HG03378 (cell line): Measurements from ENCODE around the gene GPR18.
"Not testable (repeated sequence)": the region's sequence is repeated elsewhere in the genome, so short reads cannot be mapped to it uniquely, and the experiment has no call there.

Source experiments
- ATAC-seq: cut with Tn5 transposase; IDR thresholded peaks from one replicate; pipeline ENCODE4 v1.9.1; 2021; ENCODE audit warnings: mild to moderate bottlenecking, moderate library complexity; ENCODE audit not compliant: unreplicated experiment

Gene GPR18

DNA sequence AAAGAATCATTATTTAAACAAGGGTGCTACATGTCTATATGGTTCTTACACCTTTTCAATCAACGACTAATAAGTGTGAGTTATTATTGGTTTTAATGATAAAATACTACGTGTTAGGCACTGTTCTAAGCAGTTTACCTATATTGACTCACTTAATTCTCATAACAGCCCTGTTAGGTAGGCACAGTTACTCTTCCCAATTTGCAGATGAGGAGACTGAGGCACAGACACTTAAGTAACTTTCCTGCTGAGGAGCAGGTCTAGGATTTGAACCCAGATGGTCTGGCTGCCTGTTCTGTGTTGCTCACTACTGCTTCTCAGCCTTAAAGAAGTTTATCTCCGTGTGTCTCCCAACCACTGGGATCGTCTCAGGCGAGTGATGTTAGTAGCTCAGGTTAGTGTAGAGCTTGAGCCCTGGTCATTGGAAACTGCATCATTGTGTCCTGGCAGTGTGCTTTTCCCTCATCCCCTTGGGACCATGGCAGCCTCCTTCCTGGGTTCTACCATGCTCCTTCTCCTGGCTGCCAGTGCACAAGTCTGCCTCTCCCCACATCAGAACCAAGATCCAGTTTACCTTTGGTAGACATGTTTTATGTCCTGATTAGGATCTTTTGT, 46.7 kb downstream of the GPR18 start:
- ATAC-seq: no peak

DNA sequence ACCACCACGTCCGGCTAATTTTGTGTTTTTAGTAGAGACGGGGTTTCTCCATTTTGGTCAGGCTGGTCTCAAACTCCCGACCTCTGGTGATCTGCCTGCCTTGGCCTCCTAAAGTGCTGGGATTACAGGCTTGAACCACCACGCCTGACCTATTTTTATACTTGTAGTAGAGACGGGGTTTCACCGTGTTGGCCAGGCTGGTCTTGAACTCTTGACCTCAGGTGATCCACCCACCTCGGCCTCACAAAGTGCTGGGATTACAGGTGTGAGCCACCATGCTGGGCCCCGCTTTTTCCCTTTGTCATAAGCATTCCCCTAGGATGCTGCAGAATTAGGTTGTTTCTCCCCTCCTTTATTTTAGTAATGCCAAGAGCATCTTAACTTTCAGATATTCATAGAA, 47.6 kb downstream of the GPR18 start:
- not testable (repeated sequence) for ATAC-seq

DNA sequence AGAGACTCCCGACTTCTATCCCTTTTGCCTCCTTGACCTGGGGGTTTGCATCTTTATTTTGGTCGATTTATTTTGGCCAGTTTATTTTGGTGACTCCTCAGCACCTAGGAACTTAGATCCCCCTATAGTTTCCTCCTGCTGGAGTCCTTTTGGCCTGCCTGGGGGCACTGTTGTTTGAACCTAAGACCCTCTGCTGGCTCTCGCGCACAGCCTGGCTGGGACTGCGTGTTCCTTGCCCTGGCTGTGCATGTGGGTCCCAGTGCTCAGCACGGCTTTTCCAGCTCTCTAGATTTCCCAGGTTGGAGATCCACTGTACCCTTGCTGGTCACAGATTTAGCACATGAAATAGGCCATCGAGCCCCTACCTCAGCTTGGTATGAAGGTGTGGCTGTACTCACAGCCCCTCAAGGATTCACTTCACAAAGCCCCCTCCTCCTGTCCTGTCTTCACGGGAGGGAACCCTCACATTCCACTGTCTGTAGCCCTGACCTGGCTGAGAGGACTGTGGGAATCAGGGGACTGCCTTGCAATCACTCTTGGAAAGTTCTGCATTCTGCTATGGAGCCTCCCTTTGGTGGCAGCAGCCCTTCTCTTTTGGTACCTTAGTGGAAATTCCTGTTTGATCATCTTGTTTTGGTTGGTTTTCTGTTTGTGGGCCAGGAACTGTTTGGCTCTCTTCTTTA, 49.2 kb downstream of the GPR18 start:
- ATAC-seq: no peak

DNA sequence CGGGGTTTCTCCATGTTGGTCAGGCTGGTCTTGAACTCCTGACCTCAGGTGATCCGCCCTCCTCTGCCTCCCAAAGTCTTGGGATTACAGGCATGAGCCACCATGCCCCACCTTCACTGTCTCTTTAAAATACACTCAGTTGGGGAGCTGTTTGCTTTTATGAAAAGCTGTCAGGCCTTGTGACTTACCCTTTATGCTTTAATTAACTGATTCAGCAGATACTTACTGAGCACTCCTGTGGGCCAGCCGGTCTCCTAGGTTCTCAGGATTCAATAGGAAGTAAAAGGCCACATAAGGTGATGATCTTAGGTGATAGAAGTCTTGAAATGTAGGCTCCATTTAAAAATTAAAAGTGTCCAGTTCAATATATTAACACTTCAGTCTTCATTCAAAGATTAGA, 50.0 kb downstream of the GPR18 start:
- no peak for ATAC-seq

DNA sequence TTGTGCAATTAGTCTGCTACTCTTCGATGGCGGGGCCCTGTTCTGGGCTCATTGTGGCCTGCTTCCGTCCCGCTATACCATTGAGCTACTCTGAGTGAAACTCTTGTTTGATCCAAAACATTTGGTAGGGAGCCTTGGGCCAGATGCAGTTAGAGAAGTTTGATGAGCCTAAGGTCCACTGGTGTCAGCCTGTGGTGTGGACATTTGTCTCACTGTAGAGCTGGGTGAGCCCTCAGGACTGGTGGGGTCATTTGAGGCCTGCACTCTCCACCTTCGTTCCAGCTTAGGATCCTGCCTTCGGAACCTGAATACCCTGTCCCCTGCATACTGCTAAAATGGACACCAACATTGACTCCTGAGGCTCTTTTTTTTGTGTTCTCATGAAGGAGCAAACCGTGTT, 50.7 kb downstream of the GPR18 start:
- no peak for ATAC-seq

DNA sequence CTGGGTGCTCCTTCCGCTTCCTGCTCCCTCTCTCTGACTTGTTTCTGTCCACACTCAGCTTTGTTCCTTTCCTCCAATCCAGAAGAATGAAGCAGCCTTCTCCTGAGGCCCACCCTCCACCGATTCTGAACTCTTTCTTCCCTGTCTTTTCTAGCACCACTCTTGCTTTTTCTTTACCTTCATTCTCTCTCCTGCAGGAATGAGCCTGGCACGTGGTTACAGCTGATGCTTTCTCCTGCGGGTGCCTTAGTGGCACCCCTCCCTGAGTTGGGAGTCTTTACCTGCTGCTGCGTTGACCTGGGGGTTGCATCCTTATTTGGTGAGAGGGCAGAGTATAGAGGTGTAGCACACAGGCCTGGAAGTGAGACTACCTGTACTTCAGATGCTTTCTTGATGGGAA, 51.3 kb downstream of the GPR18 start:
- no peak for ATAC-seq

DNA sequence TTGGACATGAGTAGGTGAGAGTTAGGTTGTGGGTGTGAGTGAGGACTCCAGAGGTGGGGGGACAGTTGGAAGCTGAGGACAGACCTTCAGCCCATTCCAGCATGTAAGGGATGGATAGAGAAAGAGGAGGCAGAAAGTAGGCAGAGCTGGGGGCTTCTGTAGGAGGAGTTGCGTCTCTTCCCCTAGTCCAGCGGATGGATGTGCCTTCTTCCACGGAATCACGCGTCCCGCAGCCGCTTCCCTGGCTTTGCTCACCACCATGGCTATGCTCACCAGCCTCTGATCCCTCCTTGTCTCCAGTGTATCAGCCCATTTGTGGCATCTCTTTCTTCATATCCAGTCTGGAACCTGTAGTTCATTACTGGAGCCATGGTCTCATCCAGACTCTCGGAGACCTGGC, 52.0 kb downstream of the GPR18 start:
- no peak for ATAC-seq

DNA sequence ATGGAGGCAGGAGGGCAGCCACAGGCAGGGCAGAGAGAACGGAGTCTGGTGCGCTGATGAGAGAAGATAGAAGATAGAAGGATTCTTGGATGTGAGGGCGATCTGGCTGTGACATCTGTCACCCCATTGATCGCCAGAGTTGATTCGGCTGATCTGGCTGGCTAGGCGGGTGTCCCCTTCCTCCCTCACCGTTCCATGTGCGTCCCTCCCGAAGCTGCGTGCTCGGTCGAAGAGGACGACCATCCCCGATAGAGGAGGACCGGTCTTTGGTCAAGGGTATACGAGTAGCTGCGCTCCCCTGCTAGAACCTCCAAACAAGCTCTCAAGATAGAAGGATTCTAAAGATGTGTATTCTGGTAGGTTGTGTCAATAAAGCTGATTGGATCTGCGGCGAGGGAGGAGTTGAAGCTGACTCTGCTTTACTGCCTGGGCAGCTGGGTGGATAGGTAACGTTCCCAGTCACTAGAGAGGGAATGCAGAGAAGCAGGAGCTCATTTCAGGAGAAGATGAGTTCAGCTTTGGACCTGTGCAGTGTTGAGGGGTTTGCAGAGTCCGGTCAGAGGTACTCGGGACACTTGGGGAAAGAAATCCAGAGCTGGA, 52.5 kb downstream of the GPR18 start:
- no peak for ATAC-seq
